Astrocyte of the hippocampus (primary cell): ENCODE results near the gene INSL3.

Source experiments
- DNase-seq: peaks from one replicate; pipeline ENCODE4 v3.0.0; 2011; ENCODE audit warnings: low read depth, low spot score

The INSL3 gene, protein sequence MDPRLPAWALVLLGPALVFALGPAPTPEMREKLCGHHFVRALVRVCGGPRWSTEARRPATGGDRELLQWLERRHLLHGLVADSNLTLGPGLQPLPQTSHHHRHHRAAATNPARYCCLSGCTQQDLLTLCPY

DNA sequence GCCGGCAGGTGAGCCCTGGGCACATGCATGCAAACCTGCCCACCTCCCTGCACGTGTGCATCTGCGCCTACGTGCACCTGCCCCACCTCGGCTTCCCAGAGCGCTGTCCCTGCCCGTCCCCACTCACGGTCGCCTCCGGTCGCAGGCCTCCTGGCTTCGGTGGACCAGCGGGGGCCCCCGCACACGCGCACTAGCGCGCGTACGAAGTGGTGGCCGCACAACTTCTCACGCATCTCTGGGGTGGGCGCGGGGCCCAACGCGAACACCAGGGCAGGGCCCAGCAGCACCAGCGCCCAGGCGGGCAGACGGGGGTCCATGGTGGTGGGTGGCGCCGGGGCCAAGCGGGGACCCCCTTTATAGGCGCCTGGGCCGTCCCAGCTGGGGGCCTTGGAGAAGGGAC is at the start of gene INSL3:
Gene INSL3 (minus strand): TSS at position 330 of the 400 bp plus-strand sequence. CDS start 13 bp downstream, at position 317.
- DNase-seq, result no peak

DNA sequence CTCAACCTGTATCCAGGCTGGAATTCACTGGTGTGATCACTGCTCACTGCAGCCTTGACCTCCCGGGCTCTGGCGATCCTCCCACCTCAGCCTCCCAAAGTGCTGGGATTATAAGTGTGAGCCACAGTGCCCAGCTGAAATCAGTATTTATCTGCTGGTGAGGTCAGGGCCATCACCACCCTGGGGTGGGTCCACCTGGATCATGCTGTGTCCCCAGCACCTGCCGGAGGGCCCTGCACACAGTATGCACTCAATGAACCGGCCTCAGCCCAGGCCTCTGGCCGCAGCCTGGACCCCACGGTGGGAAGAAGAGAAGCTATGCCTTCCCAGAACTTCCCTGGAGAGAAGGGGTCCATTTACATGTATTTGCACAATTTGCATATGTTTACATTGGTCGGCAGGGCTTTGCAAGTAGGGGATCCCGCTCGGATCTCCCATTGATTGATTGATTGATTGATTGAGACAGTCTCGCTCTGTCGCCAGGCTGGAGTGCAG is 47.8 kb upstream of the INSL3 start:
- no peak for DNase-seq

DNA sequence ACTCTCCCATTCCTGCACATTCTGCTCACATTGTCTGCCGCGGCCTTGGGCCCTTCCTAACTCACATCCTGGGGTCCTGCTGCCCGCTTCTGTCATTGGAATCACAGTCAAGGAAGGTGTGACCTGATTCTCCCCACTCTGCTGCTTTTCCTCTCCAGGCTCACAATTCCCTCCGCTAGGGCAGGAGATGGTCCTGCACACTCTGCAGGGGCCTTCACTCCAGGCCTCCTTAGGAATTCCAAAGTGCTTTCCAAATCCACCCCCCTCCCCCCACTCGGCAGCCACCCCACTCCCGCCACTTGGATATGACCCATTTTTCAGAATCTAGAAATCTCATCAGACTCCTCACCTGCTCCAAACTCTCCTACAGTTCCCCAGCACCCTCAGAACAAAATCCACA is 47.4 kb upstream of the INSL3 start:
- DNase-seq, result no peak

DNA sequence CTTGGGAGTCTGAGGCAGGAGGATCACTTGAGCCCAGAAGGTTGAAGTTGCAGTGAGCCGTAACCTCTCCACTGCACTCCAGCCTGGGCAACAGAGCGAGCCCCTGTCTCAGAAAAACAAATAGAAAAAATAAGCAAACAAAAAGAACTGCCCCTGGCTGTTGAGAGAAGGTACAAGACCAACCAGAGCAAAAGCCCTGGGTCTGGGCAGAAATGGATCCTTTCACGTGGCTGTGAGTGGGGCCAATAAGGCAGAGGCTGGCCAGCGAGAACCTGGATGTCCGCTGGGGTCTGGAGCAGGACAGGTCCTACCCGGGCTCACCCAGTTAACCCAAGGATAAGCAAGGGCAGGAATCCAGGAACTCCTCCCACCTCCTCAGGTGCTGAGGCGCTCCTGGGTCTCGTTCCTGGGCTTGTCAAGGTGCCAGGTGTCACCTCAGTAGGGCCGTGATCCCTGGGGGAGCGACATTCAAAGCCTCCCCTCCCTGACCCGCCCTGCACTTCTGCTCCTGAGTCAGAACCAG is 45.7 kb upstream of the INSL3 start:
- no peak for DNase-seq

DNA sequence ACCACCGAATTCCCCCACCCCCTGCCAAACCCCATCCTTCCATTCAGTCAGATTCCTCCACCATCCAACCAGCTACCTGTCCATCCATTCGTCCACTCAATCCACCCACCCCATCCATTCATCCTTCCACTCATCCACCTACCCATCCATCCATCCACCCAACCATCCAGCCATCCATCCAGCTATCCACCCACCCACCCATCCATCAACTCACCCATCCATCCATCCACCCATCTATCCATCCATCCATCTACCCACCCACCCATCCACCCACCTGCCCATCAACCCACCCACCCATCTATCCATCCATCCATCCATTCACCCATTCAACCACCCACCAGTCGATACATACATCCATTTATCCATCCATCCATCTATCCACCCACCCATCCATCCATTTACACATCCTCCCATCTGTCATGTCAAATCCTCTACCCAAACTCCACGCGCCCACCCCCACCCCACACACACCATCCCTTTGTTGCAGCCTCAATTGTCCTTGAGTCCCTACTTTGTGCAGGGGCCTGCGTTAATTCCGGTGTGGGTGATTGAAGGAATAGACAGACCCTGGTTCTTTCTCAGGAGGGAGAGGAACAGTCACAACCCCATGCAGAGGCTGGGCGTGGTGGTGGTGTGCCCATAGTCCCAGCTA is 45.1 kb upstream of the INSL3 start:
- DNase-seq, result no peak

DNA sequence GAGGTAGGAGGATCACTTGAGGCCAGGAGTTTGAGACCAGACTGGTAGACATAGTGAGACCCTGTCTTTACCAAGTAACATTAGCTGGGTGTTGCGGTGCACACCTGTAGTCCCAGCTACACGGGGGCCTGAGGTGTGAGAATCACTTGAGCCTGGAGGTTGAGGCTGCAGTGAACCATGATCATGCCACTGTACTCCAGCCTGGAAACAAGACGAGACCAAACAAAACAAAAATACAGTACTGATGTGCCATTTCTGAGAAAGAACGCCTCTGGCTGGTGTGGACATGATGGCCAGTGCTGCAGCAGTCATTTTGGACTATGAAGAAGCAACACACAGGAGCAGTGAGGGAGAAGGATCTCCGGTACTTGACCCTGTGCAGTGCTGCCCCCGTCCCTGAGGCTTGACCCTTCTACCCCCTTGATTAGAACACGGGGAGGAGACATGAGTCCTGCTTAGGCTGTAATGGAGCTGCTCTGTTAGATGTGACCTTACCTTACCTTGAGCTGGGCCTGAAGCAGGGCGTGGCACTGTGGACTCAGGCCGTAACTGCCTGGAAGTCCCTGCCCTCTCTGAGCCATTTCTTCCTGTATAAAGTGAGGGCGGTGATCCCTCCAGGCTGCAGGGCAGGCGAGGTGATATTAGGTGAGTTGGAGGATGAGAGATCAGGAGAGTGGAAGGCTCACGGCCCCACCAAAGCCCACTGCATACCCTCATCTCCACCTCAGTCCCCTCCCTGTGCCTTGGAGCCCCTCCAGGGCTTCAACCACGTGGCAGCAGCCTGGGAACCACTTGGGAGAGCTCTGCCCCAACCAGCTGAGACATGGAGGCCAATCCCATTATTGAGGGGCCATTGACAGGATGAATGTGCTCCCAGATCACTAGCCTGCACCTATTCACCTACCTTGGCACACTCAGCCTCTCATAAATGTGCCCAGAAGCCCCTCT is 44.3 kb upstream of the INSL3 start:
- DNase-seq, result no peak

DNA sequence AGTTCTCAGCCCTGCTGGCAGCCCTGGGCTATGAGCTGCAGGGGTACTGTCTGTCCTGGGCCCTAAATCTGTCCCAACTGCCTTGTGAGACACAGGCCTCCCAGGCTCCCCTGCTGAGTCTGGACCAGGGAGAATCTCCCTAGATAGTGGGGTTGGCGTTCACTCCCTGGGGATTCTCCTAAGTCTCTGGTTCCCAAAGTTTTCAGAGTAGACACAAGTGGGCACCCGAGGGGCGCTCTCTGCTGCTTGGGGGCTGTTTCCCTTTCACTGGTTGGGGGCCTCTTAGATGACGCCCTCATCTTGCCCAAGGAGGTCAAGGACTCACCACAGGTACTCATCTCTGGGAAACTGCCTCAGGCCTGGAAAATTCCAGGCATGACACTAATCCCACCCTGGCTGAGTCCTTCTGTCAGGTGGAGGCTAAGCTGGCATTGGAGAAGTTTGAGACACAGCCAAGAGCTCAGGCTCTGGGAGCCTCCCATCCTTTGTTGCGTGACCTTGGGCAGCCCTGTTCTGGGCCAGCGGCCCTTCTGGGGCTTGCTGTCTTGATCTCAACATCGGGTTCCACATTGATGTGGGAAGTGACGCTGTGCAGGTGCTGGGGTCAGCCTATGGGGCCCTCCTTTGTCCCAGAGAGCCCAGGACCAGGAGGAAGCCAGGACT is 42.3 kb upstream of the INSL3 start:
- DNase-seq, result no peak

DNA sequence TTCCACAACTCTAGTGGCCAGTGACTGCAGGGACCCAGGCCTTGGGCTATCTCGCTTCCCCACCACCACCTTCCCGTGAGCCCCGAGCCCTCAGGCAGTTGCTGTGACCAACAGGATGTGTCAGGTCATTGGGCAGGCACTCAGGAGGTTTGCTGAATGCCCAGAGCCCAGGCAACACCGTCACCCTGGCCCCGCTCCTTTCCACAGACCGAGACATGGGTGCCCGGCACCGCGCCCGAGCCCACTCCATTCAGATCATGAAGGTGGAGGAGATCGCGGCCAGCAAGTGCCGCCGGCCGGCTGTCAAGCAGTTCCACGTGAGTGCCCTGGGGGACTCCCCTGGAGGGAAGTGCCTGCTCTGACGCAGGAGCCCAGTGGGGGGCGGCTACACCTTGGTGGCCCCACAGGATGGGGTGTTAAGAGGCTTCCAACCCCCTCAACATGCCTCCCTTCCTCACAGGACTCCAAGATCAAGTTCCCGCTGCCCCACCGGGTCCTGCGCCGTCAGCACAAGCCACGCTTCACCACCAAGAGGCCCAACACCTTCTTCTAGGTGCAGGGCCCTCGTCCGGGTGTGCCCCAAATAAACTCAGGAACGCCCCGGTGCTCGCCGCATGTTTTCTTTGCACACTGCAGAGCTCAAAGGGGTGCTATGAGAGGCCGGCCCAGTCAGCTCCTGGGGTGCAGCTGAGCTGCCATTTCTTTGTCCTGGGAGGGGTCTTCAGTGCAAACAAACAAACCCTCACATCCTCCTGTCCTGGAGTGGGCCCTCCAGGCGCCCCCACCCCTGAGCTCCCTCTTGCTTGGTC is 41.6 kb upstream of the INSL3 start:
- DNase-seq, result no peak

DNA sequence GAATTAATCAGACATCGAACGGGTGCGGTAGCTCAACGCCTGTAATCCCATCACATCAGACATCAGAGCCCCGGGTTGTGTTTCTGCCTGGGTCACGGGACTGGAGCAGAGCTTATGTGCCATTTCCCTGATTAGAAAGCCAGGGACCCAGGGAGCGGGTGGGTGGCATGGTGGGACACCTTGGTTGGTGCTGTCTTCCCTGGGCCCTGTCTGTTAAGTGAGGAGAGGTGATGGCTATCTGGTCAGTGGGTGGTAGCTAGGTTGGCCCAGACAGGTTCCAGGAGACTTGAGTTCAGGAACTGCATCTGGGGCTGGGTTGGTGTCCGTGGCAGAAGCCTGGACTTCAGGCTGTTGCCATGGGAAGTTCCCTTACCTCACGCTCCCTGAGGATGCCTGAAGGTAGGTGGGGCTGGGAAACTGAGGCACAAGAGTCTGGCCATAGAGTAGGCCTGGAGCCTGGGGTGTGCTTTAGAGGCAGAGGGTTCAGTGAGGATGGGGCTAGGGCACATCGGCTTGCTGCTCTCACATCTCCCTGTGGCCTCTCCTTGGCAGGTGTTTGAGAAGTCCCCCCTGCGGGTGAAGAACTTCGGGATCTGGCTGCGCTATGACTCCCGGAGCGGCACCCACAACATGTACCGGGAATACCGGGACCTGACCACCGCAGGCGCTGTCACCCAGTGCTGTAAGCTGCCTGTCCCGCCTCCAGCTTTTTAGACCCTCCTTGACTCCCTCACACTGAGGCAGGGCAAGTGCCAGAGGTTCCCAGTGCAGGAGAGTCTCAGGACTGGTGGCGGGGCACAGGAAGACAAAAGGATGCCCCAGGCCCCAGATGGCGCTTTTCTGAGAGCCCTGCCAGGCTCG is 40.5 kb upstream of the INSL3 start:
- DNase-seq, result no peak

DNA sequence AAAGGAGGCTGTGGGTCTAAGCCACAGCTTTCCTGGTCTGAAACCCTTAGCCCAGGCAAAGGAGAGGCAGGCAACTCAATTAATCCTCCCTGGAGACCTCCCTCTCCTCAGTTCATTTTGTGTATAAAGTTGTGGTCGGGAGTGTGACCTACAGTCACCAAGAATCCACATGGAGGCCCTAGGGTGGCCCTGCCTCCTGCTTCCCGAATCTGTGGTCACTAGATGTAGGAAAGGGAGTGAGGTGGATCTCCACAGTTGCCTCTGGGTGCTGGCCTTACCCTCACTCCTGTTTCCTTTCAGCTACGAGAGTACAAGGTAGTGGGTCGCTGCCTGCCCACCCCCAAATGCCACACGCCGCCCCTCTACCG is 39.7 kb upstream of the INSL3 start:
- no peak for DNase-seq

DNA sequence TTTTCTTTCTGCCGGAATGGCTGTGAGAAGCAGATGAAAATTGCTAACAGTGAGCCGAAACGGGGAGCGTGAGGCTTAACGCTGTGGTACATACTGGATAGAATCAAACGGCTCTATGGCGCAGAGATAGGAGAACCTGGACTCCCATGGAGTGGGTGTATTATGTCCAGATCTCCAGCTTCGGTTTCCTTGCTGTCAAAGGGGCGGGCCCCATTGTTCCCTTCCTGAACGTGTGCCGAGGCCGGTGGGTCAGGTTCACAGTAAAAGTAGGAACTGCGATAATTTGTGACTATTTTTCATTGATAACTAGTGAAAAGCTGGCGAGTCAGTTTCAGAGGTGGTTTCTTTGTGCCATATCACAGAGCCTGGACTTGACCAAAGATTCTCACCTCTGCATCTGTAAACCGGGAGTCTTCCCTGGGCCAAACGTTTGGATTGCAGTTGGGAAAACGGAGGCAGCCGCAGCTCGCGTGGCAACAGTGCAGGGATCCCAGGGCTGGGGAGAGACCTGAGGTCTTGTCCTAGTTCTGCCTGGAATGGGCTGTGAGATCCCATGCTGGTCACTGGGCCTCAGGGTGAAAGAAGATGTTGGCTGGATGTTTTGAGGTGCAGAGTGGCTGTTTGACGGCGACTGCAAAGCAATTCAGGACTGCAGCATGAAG is 39.1 kb upstream of the INSL3 start:
- peak; percentile 28 for DNase-seq

DNA sequence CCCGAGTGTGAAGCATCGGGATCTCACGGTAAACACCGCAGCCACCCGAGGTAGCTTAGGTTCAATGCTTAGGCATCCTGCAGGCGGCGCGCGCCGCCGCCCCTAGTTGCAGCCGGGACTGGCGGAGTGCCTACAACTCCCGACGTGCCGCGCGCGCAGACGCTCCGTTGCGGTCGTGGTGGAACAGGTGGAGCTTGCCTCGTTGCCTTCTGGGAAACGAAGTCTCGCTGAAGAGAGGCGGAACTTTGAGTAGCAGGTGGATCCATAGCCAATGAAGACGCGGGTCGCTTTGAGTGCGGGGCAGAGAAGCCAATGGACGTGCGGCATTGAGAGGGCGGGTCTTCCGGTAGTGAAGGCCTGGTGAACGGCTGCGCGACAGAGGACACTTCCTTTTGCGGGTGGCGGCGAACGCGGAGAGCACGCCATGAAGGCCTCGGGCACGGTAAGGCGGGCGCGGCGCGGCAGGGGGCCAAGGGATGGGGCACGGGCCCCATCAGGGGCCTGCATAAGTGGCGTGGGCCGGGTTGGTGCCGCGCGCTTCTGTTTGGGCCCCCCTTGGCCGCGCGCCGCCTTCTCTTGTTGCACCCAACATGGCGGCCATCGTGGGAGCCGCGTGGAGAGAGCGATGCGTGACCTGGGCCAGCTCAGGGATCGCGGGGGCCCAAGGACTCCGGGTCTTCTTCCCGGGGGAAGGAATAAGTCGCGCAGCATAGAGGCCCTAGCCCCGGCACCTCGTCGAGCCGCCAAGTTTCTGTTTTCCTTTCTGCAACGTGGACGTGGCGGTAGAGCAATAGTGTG is 38.4 kb upstream of the INSL3 start, which contains the start of gene RPL18A:
Gene RPL18A (plus strand): TSS at position 378 of the 798 bp plus-strand sequence. CDS start 47 bp downstream, at position 425.
- DNase-seq, result peak; percentile 100

DNA sequence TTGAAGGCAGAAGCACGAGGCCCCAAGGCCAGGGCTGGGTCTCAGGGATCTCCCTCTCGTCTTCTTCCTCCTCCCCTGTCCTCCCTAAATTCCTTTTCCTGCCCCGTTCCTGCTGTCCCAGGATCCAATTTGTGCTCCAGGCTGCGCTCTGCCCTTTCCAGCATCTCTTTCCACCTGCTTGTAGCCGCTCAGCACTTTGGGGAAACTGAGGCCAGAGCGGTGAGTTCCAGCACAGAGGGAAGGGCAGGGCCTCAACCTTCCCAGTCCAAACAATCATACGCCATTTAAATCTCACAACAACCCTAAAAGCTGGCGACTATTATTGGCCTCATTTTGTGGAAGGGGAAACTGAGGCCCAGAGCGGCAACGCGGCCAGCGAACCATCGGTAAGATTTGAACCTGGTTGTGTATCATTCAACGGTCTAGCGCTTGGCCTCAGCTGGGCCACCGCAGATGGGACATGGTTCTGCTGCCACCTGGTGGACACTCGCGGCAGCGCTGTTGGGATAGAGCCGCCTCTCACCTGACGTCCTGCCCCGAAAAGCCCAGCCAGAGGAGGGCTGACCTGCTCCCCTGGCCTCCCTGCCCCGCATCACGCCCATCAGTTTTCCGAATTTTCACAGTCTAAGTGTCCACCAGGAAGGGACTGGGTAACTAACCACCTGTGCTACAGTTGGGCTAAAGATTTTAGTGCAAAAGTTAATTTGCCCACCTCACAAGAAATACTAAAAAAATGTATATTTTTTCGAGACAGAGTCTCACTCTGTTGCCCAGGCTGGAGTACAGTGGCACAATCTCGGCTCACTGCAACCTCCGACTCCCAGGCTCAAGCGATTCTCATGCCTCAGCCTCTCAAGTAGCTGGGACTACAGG is 34.2 kb upstream of the INSL3 start:
- DNase-seq, result peak; percentile 89

DNA sequence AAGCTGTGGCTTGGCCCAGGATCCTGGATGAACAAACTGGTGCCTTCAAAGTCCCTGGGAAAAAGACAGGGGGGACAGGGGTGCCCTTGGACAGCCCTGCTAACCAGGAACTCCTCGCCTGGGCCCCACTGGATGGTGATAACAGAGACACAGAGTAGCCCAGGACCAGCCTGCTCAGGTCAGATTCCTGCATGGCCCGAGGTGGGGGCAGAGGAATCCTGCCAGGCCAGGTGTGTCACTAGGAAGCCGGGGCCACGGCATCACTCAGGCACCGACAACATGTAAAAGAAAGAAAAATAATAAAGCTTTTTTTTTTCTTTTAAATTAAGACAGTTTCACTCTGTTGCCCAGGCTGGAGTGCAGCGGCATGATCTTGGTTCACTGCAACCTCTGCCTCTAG is 32.7 kb upstream of the INSL3 start:
- no peak for DNase-seq

DNA sequence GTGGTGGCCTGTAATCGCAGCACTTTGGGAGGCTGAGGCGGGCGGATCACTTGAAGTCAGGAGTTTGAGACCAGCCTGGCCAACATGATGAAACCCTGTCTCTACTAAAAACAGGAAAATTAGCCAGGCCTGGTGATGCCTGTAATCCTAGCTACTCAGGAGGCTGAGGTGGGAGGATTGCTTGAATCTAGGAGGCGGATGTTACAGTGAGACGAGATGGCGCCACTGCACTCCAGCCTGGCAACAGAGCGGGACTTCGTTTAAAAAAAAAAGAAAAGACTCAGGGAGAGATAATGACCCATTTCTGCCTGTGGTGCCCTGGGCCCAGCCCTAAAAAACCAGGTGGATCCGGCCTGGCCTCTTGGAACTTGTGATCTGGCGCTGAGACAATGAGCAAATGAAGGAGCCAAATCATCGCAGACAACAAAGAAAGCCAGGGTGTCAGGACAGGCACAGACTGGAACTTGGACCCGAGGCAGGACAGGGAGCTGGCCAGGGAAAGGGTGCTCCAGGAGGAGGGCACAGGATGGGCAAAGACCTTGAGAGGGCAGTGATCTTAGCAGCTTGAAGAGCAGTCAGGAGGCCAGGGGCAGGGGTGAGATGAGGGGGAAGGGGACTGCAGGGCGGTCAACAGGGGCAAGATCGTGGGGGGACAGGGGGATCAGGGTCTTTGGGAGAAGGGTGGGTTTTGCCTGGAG is 27.4 kb upstream of the INSL3 start:
- no peak for DNase-seq

DNA sequence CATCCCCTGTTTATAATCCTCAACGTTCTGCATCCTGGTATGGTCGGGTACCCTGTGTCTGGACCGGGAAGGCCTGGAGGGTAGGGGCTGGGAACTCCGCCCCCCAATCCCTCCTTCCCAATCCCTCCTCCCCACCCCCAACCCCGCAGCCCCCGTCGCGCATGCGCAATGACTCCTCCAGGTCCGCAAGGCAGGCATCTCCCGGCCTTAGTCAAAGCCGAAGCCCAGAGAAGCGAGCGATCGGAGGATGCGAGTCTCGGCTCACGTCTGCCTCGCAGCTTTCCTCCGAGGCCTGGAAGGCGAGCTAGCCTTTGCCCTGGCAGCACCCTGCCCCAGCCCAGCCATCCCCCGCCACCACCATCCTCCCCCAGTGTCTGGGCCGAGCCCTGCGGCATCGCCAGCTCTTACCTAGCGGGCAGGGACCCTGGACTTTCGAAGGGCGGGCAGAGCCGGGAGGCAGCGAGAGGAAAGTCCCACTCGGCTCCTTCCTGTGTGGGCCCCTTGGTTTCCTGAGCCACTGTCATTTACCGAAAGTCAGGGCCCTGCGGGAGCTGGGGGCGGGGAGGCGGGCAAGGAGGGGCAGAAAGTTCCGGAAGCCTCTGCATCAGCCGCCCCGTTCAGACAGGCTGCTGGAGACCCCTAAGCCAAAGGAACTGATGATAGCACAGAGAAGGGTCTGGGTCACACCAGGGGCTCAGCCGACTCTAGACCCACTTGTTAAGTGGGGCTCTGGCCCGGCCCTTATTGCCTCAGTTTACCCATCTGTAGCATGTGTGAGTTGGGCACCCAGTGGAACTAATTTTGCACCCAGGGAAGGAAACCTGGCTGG is 26.4 kb upstream of the INSL3 start, which contains the start of gene JAK3:
Gene JAK3 (minus strand): TSS at position 445 of the 829 bp plus-strand sequence. CDS start 3,565 bp downstream, outside the sequence.
- DNase-seq, result peak; percentile 85
